GM18508 (cell line): Measurements from ENCODE around the gene CHD6.

Experiments used
- ATAC-seq: cut with Tn5 transposase; IDR thresholded peaks from one replicate; pipeline ENCODE4 v1.9.1; 2021; ENCODE audit warnings: moderate number of reproducible peaks; ENCODE audit not compliant: insufficient read depth, unreplicated experiment

CHD6 gene

DNA sequence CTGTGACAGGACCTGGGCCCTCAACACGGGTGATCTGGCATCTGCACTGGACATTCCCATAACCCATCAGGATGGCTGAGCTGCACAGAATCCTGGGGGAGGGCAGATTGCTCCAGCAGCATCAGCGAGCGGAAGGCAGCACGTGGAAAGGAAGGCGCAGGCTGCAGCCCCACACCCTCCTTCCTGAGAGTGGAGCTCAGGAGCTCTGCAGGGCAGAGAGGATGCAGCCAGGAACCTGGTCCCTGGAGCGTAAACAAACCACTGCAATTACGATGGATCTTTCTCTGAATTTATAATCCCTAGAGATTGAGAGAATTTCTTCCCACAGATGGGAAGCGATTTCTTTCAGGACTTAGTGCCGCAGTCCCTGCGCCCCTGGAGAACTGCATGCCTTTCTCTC lies 211.8 kb downstream of the CHD6 start:
- ATAC-seq = no peak

DNA sequence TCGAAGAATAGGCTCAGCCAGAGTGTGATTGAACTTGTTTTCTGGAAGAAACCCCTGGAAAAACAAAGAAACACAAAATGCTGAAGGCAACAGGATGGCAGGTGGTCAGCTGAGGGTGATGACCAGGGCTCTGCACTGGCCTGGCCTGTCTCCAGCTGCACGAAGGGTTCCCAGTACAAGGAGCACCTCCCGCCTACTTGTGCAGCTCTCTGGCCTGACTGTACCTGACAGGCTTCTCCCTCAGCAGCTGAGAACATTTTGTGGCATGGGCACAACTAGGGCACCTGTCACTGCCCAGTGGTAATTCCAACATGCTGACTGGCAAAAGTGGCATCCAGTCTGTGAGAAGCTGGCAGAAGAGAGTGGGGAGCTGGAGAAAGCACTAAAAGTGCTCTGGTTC lies 212.7 kb downstream of the CHD6 start:
- no peak for ATAC-seq

DNA sequence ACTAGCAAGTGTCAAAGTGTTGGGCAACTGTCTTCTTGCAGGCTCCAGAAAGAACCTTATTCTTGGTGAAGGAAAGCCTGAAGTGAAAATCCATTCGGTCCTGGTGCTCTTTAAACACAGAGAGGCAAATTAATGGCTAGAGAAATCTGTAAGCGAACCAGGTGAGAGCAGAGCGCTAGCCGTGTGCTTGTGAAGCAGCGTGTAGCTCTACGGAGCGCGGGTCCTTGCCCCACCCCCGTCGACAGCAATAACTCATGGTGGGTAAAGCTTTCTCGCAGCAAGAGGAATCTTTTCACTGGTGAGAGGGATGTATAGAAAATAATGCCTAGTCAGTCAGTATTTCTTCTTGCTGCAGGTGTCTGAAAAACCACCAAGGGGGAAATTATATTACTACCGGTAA lies 214.6 kb downstream of the CHD6 start:
- no peak for ATAC-seq

DNA sequence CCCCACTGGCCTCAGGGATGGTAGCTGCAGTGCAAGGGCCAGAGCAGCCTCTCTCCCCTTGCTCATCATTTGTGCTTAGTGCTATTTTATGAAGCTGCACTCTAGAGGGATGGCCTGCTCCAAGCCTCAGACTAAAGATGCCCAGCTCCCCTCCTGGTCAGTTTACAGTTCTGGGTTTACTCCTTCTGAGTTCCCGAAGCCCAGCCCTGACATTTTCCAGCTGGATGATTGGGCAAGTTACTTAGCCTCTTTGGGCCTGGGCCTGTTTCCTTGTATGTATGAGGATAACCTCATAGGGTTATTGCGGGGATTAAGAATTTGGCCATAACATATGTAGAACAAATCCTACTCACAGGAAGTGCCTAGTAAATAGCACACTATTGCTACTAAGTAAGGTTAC lies 219.8 kb downstream of the CHD6 start:
- no peak for ATAC-seq

DNA sequence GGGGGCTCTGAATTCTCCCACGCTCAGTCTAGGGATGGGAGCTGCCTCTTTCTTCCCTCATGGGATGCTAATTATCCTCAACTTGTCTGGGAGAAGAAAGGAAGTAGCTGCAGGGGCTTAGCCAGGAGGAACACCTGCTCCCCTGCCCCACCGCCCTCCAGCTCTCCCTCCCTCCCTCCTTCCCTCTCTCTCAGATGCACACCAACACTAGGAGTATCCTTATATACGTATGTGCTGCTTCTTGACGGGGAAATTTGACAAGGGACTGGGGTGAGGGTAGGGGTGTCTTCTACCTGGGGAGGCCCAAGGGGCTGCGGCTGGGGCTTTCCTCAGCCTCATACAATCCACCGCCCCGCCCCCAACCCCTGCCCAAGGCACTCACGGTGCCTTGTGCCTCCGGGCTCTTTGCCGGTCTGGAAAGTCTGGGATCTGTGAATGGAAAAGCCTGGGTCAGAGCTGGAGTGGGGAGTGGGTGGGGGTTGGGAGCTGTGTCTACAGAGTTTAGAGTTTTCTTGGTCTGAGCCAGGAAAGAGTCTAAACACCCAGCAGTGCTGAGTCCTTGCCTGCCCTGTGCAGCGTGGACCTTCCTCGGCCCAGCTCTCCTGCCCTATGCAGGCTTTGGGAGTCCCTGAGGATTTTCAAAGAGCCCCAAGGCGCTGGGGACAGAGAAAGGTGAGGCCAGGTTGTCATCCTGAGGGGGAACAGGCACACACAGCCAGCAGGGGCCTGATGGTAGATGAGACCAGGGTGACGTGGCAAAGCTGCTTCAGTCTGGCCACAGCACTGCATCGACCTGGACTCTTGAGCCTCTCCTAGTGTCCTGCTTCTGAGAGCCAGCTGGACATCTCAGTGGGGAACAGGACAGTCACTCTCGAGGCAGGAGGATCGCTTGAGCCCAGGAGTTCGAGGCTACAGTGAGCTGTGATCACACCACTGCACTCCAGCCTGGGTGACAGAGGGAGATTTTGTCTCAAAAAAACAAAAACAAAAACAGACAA lies 222.2 kb downstream of the CHD6 start:
- ATAC-seq = no peak

DNA sequence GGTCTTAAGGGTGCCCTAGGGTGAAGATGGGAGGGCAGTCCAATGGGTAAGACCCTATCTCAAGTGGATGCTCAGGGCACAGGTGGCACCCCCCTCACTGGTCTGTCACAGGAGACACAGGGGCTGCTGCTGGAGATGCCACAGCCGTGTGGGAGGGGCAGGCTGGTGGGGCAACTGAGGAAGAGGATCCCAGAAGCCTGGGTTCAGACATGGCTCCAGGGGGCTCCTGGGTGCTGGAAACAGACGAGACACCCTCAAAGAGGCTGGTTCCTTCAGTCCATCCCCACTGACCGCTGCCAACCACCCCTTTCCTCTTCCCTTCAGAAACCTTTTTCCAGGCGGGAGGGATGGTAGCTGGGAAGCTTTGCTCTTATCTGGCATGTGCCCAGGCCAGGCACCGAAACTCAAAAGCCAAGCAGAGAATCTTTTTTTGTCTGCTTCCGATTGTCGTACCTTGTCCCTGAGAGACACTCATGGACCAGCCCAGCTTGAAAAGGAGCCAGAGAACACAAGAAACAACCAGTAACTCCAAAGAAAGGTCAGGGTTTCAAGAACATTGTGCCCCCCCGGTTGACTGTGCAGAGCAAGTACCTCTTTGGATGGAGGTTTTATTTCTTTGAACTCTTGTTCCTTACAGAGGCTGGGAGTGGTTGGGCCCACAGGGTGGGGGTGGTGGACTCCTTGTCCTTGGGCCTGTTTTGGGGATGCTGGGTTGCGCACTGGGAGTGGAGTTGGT lies 223.1 kb downstream of the CHD6 start:
- ATAC-seq = no peak

DNA sequence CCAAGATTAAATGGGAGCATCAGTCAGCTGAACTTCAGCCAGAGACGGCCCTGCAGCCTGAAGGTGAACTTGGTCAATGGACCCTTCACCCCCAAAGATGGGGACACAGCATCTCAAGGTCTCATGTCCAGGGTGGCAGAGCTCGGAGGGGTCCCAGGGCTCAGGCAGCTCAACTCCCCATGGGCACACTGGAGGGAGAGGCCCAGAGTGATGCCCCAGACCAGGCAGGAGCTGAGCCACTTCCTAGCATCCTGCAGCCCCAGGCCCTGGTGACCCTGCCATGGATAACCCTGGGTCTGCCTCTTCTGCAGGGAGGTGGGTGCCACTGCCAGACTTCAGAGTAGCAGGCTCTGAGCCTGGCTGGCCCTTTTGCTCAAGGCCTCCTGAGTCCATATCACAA lies 224.1 kb downstream of the CHD6 start:
- no peak for ATAC-seq

DNA sequence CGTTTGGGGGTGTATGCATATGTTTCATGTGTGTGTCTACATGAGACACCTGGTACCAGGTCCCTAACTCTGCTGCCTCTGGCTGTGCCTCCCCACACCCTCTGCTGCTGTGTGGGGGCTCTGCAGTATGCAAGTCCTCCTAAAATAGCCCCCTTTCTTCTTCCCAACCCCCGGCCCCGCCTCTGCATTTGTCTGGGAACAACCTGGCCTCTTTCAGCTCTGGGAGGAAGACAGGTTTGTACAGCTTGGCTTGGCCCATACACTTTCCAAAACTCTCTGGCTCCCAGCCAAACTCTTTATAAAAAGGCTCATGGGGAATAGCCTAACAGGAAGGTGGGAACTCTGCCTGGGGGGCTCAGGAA lies 224.5 kb downstream of the CHD6 start:
- no peak for ATAC-seq

DNA sequence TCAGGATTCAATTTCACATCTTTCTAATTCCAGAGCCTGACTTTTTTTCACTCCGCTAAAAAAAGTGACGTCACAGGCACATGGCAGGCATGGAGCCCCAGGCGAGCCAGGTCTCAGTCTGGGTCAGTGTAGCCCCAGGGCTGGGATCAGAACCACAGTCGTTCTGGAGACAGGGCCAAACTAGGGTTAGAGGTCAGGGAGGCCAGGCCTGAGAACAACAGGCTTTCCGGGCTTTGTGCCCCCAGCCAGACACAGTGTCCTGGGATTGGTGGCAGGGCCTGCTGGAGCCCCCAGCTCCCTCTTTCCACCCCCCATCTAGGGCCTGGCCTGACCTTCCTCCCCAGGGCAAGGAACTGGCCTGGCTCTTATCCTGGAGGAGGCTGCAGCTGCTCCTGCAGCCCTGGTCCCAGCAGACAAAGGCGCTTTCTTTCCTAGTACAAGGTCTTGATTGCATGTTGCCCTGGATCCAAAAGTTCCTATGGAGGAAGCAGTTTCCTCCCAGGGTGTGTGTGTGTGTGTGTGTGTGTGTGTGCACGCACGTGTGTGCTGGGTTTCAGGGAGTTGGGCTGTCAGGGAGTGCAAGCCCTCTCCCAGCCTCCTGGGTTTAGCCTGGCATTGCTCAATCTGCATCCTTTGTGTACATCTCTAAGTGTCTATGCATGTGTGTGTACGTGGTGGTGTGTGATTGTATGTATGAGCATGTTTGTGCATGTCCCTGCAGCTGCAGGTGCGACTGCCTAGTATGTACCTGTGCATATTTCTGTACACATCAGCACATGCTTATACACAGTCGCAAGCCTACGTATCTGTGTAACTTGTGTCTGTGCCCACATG lies 225.1 kb downstream of the CHD6 start:
- ATAC-seq = no peak

DNA sequence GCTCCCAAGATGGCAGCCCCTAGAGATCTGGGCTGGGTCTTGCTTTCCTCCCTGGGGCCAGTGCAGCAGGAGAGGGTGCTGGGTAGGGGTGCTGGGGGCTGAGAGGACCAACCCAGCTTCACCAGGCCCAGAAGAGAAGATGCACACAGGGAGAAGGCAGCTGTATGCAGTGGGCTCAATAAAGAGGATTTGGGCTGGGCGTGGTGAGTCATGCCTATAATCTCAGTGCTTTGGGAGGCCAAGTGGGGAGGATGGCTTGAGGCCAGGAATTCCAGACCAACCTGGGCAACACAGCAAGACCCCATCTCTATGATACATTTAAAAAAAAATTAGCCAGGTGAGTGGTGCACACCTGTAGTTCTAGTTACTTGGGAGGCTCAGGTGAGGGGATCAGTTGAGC lies 225.9 kb downstream of the CHD6 start:
- no peak for ATAC-seq

DNA sequence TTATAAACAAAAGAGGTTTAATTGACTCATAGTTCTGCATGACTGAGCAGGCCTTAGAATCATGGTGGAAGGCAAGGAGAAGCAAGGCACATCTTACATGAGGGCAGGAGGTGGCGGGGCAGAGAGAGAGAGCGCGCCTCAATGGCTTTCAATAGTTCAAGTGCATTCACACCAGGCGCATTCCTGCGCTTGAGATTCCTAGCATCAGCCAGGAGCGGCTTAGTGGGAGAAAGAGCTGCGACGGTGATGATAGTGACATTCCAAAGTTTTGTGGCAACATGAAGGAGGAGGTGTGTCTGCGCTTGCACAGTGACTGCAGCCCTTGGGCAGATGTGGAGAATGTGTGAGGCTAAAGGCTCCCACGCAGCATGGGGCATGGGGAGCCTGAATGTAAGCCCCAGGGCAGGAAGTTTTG lies 226.6 kb downstream of the CHD6 start:
- no peak for ATAC-seq

DNA sequence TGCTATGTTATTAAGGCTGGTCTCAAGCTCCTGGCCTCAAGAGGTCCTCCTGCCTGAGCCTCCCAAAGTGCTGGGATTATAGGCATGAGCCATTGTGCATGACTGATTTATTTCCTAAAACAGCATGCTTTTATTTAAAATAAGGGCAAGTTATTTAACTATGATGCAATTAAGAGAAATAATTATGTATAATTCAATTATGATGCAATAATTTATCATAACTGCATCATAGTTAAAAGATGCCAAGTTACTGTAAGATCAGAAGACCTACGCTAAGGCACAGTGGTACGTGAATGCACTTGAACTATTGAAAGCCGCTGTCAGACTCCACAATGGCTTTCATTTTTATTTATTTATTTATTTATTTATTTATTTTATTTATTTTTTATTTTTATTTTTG lies 227.3 kb downstream of the CHD6 start:
- ATAC-seq = no peak

DNA sequence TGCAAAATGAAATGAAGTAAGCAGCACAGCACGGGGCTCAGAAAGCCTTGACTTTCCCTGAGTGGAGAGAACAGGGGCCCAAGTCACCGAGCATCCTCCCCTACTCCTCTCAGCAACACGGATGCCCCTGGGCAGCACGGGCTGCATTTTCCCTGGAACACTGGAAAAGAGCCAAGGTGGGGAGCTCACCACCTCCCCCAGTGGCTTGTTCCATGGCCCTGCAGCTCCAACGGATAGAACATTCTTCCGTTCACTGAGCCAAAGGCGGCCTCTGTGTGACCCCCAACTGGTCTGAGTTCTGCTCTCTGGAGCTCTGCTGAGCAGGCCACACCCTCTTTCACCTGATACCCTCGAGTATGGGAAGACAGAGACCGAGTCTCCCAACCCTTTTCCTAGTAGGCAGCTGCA lies 230.7 kb downstream of the CHD6 start:
- no peak for ATAC-seq

DNA sequence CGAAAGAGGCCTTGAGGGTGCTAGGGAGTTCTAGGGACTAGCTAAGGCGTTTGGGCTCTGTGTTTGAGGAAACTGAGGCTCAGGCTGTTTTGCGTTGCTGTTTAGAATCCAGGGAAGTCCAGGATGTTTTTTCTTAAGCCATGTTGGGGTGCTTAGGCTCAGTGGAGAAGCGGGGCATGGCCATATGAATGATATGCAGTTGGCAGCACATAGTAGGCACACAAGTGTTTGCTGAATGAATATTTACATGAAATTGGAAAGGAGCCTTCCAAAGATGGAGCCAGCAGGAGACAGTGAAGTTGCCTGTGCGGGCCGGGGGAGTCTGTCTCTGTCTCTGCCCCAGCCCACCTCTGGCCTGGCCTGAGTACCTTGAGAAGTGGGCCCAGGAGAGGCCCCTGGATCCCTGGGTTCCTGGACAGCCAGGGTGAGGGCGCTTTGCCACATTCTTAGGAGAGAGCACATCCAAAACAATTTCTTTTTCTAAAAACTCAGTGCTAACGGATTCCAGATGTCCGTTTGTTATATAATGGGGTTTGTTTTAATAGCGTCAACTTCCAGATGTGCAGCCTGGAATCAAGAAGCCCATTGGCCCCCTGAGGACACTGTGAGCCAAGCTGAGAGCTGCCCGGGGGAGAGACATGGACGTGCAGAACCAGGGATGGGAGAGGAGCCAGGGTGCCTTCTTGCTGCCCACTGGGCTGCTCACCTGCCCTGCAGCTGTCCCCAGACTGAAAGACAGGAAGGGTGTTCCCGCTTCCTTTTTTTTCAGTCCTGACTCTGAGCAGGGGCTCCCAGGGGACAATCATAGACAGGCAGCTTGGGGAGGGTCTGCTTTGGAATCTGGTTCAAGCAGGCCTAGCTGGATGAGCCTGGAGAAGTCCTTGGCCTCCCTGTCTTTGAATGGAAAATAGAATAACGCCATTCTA lies 231.4 kb downstream of the CHD6 start:
- no peak for ATAC-seq

DNA sequence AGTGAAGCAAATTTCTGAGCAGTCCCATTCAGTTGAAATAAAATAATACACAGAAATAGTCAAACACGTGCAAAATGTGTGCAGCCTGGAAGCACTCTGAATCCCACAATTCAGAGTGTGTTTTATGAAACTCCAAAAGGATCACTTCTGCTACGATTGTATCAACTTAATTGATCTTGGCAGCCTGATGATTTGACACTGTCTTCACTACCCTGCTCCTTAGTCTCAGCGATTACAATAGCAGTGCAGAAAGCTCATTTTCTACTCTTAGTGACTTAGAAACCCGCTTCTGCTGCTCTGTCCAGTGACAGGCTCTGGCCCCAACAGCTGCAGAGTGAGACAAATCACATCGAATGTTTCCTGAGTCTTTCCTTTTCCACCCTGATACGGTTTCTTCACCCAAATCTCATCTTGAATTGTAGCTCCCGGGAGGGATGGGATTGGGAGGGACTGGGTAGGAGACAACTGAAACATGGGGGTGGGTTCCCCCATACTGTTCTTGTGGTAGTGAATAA lies 235.3 kb downstream of the CHD6 start:
- ATAC-seq = no peak

DNA sequence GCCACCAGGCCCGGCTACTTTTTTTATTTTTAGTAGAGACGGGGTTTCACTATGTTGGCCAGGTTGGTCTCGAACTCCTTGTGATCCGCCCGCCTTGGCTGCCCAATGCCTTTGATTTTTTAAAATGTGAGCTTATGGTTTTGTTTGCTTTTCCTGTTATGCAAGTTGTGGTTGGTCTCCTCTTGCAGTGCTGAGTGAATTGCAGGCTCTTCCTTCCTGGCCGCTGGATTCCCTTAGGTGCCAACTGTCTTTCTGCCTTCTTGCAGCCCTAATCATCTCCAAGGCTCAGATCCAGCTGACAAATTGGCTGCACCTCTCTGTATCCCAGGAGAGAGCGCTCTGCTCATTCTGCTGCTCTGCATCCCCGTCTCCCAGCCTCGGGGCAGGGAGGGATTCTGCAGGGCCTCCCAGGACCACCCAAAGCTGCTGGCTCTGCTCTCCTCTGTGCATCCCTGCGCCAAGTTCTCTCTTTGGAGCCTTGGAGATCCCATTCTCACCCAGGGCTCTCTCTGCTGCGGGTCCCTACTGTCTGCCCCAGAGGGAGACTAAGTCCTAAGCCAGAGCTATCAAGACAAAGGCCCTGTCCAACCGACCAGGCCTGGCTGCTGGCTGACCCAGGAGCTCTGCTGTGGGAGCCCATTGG lies 237.5 kb downstream of the CHD6 start:
- no peak for ATAC-seq

DNA sequence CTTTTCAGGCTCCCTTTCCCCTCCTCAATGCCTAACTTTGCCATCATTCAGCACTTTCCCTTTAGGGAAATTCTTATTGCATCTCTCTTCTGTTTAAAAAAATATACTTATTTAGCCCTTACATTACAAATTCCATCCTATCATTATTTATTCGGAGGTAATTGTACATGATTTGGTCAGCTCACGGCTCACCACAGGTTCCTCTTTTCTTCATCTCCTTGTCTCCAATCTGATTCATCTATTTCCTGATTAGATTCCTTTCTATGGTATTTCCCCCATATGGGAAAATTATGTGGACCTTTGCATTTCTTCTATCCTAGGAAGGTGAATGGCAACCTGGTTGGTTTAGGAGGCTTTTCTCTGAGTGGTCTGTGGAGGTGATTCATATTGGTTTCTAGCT lies 238.6 kb downstream of the CHD6 start:
- no peak for ATAC-seq

DNA sequence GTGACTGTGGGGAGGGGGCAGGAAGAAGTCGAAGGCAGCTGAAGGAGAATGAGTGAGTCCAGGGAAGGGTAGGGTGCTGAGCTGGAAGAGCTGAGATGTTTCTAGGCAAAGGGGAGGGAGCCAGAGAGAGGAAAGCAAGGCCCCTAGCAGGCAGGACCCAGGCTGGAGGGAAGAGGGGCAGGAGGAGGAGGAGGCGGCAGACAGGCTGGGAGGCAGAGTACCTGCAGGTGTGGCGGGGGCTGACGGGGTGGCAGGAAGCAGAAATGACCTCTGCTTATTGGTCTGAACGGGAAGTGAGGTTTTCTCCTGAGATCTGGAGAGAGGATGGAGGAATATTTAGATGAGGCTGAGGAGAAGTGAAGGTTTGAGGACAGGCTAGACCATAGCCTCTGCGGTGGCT lies 240.9 kb downstream of the CHD6 start:
- ATAC-seq = no peak

DNA sequence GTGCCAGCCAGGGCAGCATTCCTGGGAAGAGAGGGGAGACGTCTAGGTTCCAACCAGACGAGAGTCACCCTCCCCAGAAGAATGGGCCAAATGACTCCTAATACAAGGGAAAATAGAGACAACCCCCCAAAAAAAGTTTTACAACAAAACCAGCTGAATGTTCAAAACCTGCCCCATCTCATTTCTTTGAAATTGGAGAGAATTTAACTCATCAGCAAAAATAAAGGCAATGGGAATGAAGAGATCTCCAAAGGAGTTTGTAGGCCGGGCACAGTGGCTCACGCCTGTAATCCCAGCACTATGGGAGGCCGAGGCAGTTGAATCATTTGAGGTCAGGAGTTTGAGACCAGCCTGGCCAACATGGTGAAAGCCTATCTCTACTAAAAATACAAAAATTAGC lies 241.8 kb downstream of the CHD6 start:
- no peak for ATAC-seq
